Naive thymus-derived CD4-positive, alpha-beta T cell (primary cell): Measurements from ENCODE around the gene CACNA1S. TPM values are rescaled to one million over a fixed set of nuclear protein-coding genes. Genes with fewer than 3 reads are reported as not detected.

Source experiments
- ATAC-seq: fragments of 150-1000 bp; cut with Tn5 transposase; 2 replicates; pipeline ENCODE4 v1.10.0; 2021; ENCODE audit warnings: mild to moderate bottlenecking, moderate library complexity
- CTCF ChIA-PET: fragments of 350-600 bp; sonication (Branson Sonifier 250); formaldehyde crosslinking; loops from one replicate; lab custom pipeline; 2021; ENCODE audit warnings: antibody characterized with exemption; lab: Charles Lee
- POLR2A ChIA-PET: fragments of 350-600 bp; sonication (Branson Sonifier 250); formaldehyde crosslinking; loops from one replicate; lab custom pipeline; 2021; ENCODE audit warnings: antibody characterized with exemption, inconsistent platforms; lab: Charles Lee
- DNase-seq, 9 donors: peaks; one replicate each; pipeline versions ENCODE4 v3.0.0 to v3.0.0-alpha.2; 2020 to 2022; ENCODE audit warnings: mixed read lengths in 1 of 9
- H3K27ac ChIP-seq: one replicate; pipeline ENCODE4 v1.7.0; 2013; ENCODE audit warnings: mild to moderate bottlenecking, low read depth, low read length, moderate library complexity
- H3K27me3 ChIP-seq, 2 donors: one replicate each; pipeline ENCODE4 v1.7.0; 2013; ENCODE audit warnings: low read length in 2 of 2, mild to moderate bottlenecking in 2 of 2, moderate library complexity in 2 of 2; ENCODE audit not compliant: control insufficient read depth in 2 of 2, insufficient read depth in 2 of 2
- H3K36me3 ChIP-seq, 3 experiments: 1 replicate in 2 of 3; 2 replicates in 1 of 3; pipeline ENCODE4 v1.7.0; 2013; ENCODE audit warnings: low read length in 3 of 3, mild to moderate bottlenecking in 3 of 3, moderate library complexity in 1 of 3; ENCODE audit not compliant: insufficient read depth in 3 of 3, control insufficient read depth in 2 of 3
- H3K4me1 ChIP-seq, 2 donors: one replicate each; pipeline ENCODE4 v1.7.0; 2013; ENCODE audit warnings: low read length in 2 of 2, mild to moderate bottlenecking in 2 of 2, moderate library complexity in 1 of 2; ENCODE audit not compliant: control insufficient read depth in 2 of 2, insufficient read depth in 2 of 2
- H3K4me3 ChIP-seq: 2 replicates; pipeline ENCODE4 v1.7.0; 2013; ENCODE audit warnings: mild to moderate bottlenecking, low read length
- H3K9me3 ChIP-seq, 3 experiments: 1 replicate in 2 of 3; 2 replicates in 1 of 3; pipeline ENCODE4 v1.7.0; 2013; ENCODE audit warnings: low read length in 3 of 3; ENCODE audit not compliant: control insufficient read depth in 2 of 3
- H3K27ac Mint-ChIP-seq, 9 donors: one replicate each; pipeline ENCODE4 v1.8.0; 2020 to 2022; ENCODE audit warnings: mixed read lengths in 9 of 9, mild to moderate bottlenecking in 8 of 9, moderate library complexity in 5 of 9, inconsistent platforms in 2 of 9
- H3K27me3 Mint-ChIP-seq, 5 donors: one replicate each; pipeline ENCODE4 v1.8.0; 2021 to 2022; ENCODE audit warnings: mixed read lengths in 5 of 5, mild to moderate bottlenecking in 1 of 5
- H3K36me3 Mint-ChIP-seq, 5 donors: one replicate each; pipeline ENCODE4 v1.8.0; 2020 to 2022; ENCODE audit warnings: mixed read lengths in 5 of 5, mild to moderate bottlenecking in 3 of 5, inconsistent platforms in 1 of 5
- H3K4me1 Mint-ChIP-seq, 7 donors: one replicate each; pipeline ENCODE4 v1.8.0; 2020 to 2022; ENCODE audit warnings: mixed read lengths in 7 of 7, mild to moderate bottlenecking in 3 of 7, inconsistent platforms in 1 of 7
- H3K4me3 Mint-ChIP-seq, 10 donors: one replicate each; pipeline ENCODE4 v1.8.0; 2020 to 2022; ENCODE audit warnings: mild to moderate bottlenecking in 10 of 10, mixed read lengths in 10 of 10, moderate library complexity in 6 of 10, inconsistent platforms in 2 of 10
- H3K9me3 Mint-ChIP-seq, 11 donors: one replicate each; pipeline ENCODE4 v1.8.0; 2020 to 2022; ENCODE audit warnings: mixed read lengths in 11 of 11, mild to moderate bottlenecking in 4 of 11, inconsistent platforms in 1 of 11, moderate library complexity in 1 of 11
- intact Hi-C, 2 donors: fragments of 100-400 bp; cut with micrococcal nuclease; formaldehyde crosslinking; loops; one replicate each; pipeline ENCODE4 v1.15.1; 2023
- polyA plus RNA-seq, 2 donors: library from polyadenylated mRNA; unstranded; fragments of 300-500 nt; fragmentation: Illumina TruSeq; gene quantifications; one replicate each; pipeline ENCODE4 v1.2.3, GENCODE V29; 2021
- total RNA-seq, 6 experiments: library from RNA in 5 of 6; stranded (reverse) in 5 of 6; gene quantifications; 1 replicate in 5 of 6; 2 replicates in 1 of 6; pipeline ENCODE4 v1.2.3 and lab custom pipeline; 2021 to 2026

CACNA1S gene
- total and polyA plus RNA-seq, 7 experiments from 2014 or later, result not detected

DNA sequence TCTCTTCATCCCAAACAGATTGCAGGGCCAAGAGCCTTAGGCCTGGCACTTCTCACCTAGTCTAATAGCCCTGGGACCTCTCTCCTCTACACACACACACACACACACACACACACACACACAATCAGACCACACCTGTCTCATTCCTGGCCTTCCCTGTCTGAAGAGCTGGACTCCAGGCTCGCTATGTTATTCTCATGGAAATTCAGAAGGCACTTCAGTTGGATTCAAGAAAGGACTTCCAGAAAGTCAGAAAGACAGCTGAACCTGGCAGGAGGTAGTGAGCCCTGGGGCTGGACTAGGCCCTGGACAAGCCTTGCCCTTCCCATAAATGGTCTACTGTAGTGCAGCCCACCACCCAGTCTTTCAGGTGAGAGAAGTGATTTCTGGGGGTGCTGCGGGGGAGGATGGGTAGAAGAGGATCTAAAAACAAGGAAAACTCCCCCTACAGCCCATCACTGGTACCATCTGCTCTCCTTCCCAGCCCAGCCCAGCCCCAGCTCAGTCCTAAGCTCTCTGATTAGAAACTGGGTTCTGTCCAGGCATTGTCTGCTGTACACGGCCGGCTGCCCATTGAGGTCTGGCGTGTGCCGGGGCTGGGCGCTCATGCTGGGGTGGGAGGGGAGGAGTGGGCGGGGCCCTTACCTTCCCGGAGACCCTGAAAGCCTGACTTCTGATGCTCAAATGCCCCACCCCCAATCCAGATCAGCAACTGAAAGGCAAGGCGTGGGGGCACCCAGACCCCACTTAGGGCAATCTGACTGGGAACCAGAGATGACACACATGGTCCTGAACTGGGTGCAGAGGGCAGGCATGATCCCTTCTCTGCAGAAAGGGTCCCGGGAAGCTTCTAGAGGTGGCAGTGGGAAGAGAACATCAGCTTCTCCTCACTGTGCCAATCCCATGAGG, 91.3 kb downstream of the CACNA1S start:
- Mint-ChIP-seq H3K4me3 (peak overlapping the region; percentile 91 to 100 (median 96)), H3K27ac (peak overlapping the region; percentile 93 to 100 (median 98)), H3K27me3 (no peaks in the 10 kb centered on the region), H3K9me3 (peaks cover 0 to 2% (median 0%) of the 10 kb centered on the region in 11 donors), H3K4me1 (peaks cover 63 to 90% (median 83%) of the 10 kb centered on the region in 7 donors), H3K36me3 (peaks cover 0 to 23% (median 0%) of the 10 kb centered on the region in 5 donors)
- CTCF ChIA-PET, result interaction anchor here (0.5 to 3.7 kb wide), 9 partner anchors 8 to 93 kb away, joined by 3 to 23 read pairs (median 4); no protein-coding TSS in a partner anchor
- POLR2A ChIA-PET, result interaction anchor here (0.7 to 2.5 kb wide), 8 partner anchors 9 to 135 kb away, joined by 3 to 8 read pairs (median 4); partner anchors contain the start of gene TMEM9
- ATAC-seq, result no peak
- intact Hi-C loops, result loop anchor here (1.0 to 10.0 kb wide), 4 partner anchors 26 to 866 kb away; partner anchors contain the start of genes CSRP1 (in 1 of the 2) and DDX59 (in 1 of the 2)
- H3K27ac ChIP-seq, result peak overlapping the region; percentile 83
- no peaks in the 10 kb centered on the region for H3K36me3 ChIP-seq
- no peaks in the 10 kb centered on the region for H3K9me3 ChIP-seq
- H3K27me3 ChIP-seq, result no peaks in the 10 kb centered on the region
- peaks cover 59 to 74% of the 10 kb centered on the region in 2 donors for H3K4me1 ChIP-seq
- peak in 4 of 9 donors; percentile 25 to 38 (median 29) for DNase-seq
- H3K4me3 ChIP-seq, result peak overlapping the region; percentile 93

DNA sequence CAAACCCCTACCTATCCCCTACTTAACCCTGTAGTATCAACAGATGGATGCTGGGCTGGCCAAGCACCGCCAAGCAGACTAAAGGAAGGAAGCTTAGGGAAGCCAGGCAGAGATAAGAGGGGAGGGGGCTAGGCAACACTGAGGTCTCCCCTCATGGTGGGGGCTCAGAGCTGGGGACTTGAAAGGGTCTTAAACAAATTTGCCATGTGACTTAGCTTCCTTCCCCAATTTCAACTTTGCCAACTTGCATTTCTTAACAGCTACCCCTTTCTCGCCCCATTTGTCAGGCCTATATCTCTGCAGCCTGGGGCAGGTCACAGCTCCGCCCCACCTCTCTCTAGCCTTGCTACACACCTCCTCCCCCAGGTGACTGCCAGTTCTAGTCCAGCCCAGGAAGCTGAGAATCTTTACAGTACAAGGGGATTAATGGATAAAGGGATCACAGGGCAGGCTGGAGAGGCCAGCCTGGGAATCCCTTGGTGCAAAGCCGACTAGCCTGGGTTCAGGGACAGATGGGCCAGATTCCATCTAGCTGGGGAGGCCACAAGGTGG, 92.1 kb downstream of the CACNA1S start:
- Histone ChIP-seq H3K9me3 (no peaks in the 10 kb centered on the region), H3K4me1 (peaks cover 67 to 80% of the 10 kb centered on the region in 2 donors), H3K36me3 (no peaks in the 10 kb centered on the region), H3K27ac (peak overlapping the region; percentile 83), H3K27me3 (no peaks in the 10 kb centered on the region), H3K4me3 (peak overlapping the region; percentile 42)
- POLR2A ChIA-PET, result interaction anchor here (0.9 to 2.5 kb wide), 5 partner anchors 21 to 136 kb away, joined by 3 to 8 read pairs (median 4); partner anchors contain the start of gene TMEM9
- Mint-ChIP-seq H3K36me3 (peaks cover 0 to 27% (median 0%) of the 10 kb centered on the region in 5 donors), H3K9me3 (peaks cover 0 to 2% (median 0%) of the 10 kb centered on the region in 11 donors), H3K4me1 (peaks cover 66 to 90% (median 83%) of the 10 kb centered on the region in 7 donors), H3K4me3 (peak overlapping the region; percentile 76 to 100 (median 95)), H3K27me3 (no peaks in the 10 kb centered on the region), H3K27ac (peak overlapping the region; percentile 93 to 100 (median 98))
- ATAC-seq (no peak), DNase-seq (no peak)
- CTCF ChIA-PET, result interaction anchor here (2.0 to 3.7 kb wide), 4 partner anchors 22 to 48 kb away, joined by 4 to 23 read pairs (median 19); no protein-coding TSS in a partner anchor
- intact Hi-C loops, result loop anchor here (10.0 kb wide), 2 partner anchors 485 to 865 kb away; partner anchors contain the start of gene CSRP1 (in 1 of the 2)

DNA sequence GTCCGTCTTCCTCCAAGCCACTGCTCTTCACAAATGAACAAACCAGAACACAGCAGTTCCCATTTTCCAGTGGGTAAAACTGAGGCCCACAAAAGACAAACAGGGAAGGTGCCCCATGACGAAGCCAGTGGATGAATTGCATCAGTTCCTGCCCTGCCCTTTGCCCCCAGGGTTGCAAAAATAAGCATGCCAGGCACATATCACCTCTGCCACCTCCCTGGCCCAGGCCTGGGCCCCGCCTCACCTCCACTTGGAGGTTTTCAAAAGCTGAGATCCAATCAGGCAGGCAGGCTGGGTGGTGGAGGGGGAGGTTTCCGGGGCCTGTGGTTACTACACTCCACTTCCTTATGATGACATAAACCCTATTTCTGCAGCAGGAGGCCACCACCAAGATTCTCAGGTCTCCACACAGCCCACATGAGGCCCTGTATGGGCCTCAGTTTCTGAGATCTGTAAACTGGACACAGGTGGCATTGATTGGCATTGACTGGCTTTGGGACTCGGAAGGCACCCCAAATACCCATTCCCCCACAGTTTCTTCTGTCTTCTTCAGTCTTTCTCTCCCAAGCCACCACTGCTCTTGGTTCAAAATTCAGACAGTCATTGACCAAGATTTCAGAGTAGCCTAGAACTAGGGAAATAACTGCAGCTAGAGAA, 92.8 kb downstream of the CACNA1S start:
- H3K27me3 ChIP-seq, result no peaks in the 10 kb centered on the region
- no peaks in the 10 kb centered on the region for H3K9me3 ChIP-seq
- intact Hi-C loops, result loop anchor here (1.0 to 10.0 kb wide), 6 partner anchors 47 to 609 kb away; partner anchors contain the start of genes TMEM9 (in 2 of the 2), CSRP1 (in 1 of the 2) and ZNF281 (in 1 of the 2)
- ChIA-PET CTCF (interaction anchor here (3.4 to 3.7 kb wide), 3 partner anchors 23 to 48 kb away, joined by 18 to 23 read pairs (median 20); no protein-coding TSS in a partner anchor), POLR2A (interaction anchor here (1.1 to 2.5 kb wide), 6 partner anchors 8 to 137 kb away, joined by 4 to 8 read pairs (median 4); partner anchors contain the start of gene TMEM9)
- ATAC-seq (peak; percentile 84), DNase-seq (peak; percentile 57 to 92 (median 90))
- Mint-ChIP-seq H3K9me3 (peaks cover 0 to 2% (median 0%) of the 10 kb centered on the region in 11 donors), H3K27ac (peak overlapping the region; percentile 93 to 100 (median 98)), H3K27me3 (no peaks in the 10 kb centered on the region), H3K4me1 (peaks cover 73 to 91% (median 83%) of the 10 kb centered on the region in 7 donors), H3K4me3 (peak overlapping the region; percentile 76 to 100 (median 95)), H3K36me3 (peaks cover 0 to 27% (median 0%) of the 10 kb centered on the region in 5 donors)
- peaks cover 74 to 86% of the 10 kb centered on the region in 2 donors for H3K4me1 ChIP-seq
- H3K27ac ChIP-seq, result peak overlapping the region; percentile 83
- no peaks in the 10 kb centered on the region for H3K36me3 ChIP-seq
- H3K4me3 ChIP-seq, result peak overlapping the region; percentile 42

DNA sequence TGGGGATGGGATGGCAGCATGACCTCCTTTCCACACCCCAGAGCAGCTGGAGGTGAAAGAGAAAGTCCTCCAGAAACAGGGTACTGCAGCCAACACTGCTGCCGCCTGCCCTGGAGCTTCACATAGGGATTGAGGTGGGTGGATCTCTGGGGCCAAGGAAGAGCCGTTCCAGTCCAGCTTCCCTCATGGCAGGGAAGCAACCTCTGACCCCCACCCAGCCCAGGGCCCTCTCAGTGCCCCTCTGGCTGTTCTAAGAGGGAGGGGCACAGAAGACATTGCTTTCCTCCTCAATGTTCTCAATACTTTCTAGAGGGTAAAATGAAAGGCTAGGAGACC, 94.4 kb downstream of the CACNA1S start:
- CTCF ChIA-PET, result interaction anchor here (1.0 to 3.5 kb wide), 4 partner anchors 25 to 46 kb away, joined by 3 to 18 read pairs (median 6); no protein-coding TSS in a partner anchor
- Histone ChIP-seq H3K4me1 (peaks cover 84 to 97% of the 10 kb centered on the region in 2 donors), H3K27me3 (no peaks in the 10 kb centered on the region), H3K9me3 (no peaks in the 10 kb centered on the region), H3K36me3 (no peaks in the 10 kb centered on the region), H3K4me3 (no peak overlapping the region), H3K27ac (peak overlapping the region; percentile 30)
- peaks cover 84 to 100% (median 95%) of the 10 kb centered on the region in 7 donors for H3K4me1 Mint-ChIP-seq
- ATAC-seq (no peak), DNase-seq (no peak)
- intact Hi-C loops, result loop anchor here (2.0 to 10.0 kb wide), 2 partner anchors 395 to 487 kb away; partner anchors contain the start of gene CSRP1 (in 1 of the 2)
- POLR2A ChIA-PET, result interaction anchor here (1.0 to 1.6 kb wide), 2 partner anchors 8 to 9 kb away, joined by 3 to 4 read pairs; no protein-coding TSS in a partner anchor
- peak overlapping the region; percentile 33 to 100 (median 65) for H3K4me3 Mint-ChIP-seq
- H3K27ac Mint-ChIP-seq, result peak overlapping the region; percentile 59 to 100 (median 98)
- H3K27me3 Mint-ChIP-seq, result no peaks in the 10 kb centered on the region
- peaks cover 0 to 28% (median 2%) of the 10 kb centered on the region in 5 donors for H3K36me3 Mint-ChIP-seq
- H3K9me3 Mint-ChIP-seq, result peaks cover 0 to 2% (median 0%) of the 10 kb centered on the region in 11 donors

DNA sequence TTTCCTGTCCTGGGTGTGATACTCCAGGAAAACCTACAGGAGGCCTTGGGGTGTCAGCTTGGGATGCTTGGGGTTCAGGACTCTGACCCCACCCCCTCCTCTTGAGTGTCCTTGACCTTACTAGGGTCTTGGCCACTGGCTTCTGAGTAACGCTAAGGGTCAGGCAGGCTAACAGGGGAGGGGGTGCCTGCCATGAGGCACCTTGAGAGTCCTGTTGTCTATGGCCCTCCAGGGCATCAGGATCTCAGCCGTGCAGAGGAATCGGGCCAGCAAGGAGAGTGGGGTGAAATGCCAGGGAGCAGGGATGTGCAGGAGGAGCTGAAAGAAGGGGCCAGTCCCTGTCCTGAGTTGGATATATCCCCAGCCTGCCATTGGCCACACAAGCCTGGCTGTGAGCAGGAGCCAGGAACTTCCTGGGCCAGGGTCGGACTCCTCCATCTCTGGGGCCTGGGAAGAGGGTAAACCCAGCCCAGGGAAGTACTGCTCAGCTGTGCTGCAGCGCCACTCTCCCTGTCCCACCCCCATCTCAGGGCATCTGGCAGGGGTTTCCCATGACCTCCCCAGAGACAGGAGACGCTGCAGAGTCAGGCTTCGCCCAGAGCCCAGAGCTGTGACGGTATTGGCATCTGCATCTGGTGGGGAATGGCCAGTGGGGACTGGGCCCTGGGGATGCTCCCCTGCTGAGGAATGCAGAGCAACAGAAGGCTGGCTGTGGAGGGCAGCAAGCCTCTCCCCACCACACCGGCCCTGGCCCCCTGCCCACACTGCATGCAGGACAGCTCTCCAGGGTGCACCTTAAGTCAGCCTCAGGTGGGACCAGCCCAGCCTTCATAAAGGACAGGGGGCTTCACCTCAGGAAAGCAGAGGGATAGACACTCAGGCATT, 95.0 kb downstream of the CACNA1S start:
- ChIA-PET CTCF (interaction anchor here (0.5 to 3.5 kb wide), 5 partner anchors 25 to 389 kb away, joined by 3 to 18 read pairs (median 5); no protein-coding TSS in a partner anchor), POLR2A (interaction anchor here (1.0 to 1.6 kb wide), 3 partner anchors 8 to 9 kb away, joined by 3 to 6 read pairs (median 4); no protein-coding TSS in a partner anchor)
- H3K27me3 Mint-ChIP-seq, result no peaks in the 10 kb centered on the region
- DNase-seq (no peak), ATAC-seq (no peak)
- peaks cover 0 to 2% (median 0%) of the 10 kb centered on the region in 11 donors for H3K9me3 Mint-ChIP-seq
- Histone ChIP-seq H3K4me3 (no peak overlapping the region), H3K4me1 (peaks cover 88 to 98% of the 10 kb centered on the region in 2 donors), H3K36me3 (no peaks in the 10 kb centered on the region), H3K27me3 (no peaks in the 10 kb centered on the region), H3K9me3 (no peaks in the 10 kb centered on the region), H3K27ac (peak overlapping the region; percentile 30)
- H3K36me3 Mint-ChIP-seq, result peaks cover 0 to 22% (median 3%) of the 10 kb centered on the region in 5 donors
- intact Hi-C loops, result loop anchor here in 1 of 2 donors (10.0 kb wide), 1 partner anchor 488 kb away; the partner anchor contains the start of gene CSRP1
- H3K4me3 Mint-ChIP-seq, result peak overlapping the region; percentile 8 to 100 (median 64)
- peak overlapping the region; percentile 59 to 99 (median 93) for H3K27ac Mint-ChIP-seq
- peaks cover 82 to 100% (median 95%) of the 10 kb centered on the region in 7 donors for H3K4me1 Mint-ChIP-seq
